HFF-Myc (cell line): ENCODE measurements around the gene RYR3.

ENCODE experiments used
- DNase-seq: peaks from one replicate; pipeline ENCODE4 v3.0.0-alpha.2; 2011; ENCODE audit warnings: low read depth; ENCODE audit errors: extremely low read depth
- H3K4me3 ChIP-seq: replicated peaks from 2 replicates; pipeline ENCODE4 v1.5.1; 2011; ENCODE audit warnings: low read depth, mild to moderate bottlenecking, control low read depth, low read length
- TF ChIP-seq, protein P1 (sequence below): IDR thresholded peaks from 2 replicates; pipeline ENCODE4 v1.5.1; 2012; ENCODE audit warnings: mild to moderate bottlenecking, low read depth, low read length, control low read depth; ENCODE audit errors: missing control alignments

The RYR3 gene

DNA sequence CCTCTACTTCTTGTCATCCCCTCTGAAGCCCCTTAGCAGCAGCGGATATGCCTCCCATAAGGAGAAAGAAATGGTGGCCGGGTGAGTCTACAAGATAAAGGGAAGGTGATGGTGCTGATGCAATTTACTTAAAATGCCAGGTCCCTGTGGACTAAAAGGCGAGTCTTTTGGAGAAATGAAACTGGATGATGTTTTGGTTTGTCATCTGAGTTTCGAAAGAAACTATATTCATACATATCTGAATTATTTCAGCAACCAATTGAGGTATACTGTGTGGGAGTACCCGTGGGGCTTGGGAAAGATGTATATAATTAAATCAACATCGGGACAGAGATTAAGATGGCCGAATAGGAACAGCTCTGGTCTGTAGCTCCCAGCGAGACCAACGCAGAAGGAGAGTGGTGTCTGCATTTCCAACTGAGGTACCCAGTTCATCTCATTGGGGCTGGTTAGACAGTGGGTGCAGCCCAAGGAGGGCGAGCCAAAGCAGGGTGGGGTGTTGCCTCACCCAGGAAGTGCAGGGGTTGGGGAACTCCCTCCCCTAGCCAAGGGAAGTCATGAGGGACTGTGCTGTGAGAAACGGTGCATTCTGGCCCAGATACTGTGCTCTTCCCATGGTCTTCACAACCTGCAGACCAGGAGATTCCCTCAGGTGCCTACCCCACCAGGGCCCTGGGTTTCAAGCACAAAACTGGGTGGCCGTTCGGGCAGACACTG, 446.9 kb downstream of the RYR3 start:
- TF ChIP-seq, protein P1, sequence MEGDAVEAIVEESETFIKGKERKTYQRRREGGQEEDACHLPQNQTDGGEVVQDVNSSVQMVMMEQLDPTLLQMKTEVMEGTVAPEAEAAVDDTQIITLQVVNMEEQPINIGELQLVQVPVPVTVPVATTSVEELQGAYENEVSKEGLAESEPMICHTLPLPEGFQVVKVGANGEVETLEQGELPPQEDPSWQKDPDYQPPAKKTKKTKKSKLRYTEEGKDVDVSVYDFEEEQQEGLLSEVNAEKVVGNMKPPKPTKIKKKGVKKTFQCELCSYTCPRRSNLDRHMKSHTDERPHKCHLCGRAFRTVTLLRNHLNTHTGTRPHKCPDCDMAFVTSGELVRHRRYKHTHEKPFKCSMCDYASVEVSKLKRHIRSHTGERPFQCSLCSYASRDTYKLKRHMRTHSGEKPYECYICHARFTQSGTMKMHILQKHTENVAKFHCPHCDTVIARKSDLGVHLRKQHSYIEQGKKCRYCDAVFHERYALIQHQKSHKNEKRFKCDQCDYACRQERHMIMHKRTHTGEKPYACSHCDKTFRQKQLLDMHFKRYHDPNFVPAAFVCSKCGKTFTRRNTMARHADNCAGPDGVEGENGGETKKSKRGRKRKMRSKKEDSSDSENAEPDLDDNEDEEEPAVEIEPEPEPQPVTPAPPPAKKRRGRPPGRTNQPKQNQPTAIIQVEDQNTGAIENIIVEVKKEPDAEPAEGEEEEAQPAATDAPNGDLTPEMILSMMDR = no peak
- H3K4me3 ChIP-seq = no peak overlapping the region
- no peak for DNase-seq

DNA sequence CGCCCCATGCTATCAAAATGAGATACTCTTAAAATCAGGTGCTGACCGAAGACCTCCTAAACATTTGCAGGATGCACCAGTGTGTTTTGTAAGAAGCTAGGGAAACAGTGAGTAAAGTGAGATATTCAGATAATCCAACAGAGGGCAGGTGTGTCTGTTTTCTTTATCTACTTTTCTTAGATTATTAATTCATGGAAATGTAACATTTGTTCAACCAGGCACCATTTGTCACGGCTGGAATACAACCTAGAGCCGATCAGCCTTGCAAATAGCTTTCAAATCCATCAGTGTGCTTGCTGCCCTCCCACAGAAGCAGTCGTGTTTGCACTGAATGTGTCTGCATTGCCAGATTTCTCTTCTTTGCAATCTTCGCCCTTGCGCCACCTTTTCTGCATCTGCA, 455.6 kb downstream of the RYR3 start:
- TF ChIP-seq, protein P1 = no peak
- H3K4me3 ChIP-seq = no peak overlapping the region
- no peak for DNase-seq

DNA sequence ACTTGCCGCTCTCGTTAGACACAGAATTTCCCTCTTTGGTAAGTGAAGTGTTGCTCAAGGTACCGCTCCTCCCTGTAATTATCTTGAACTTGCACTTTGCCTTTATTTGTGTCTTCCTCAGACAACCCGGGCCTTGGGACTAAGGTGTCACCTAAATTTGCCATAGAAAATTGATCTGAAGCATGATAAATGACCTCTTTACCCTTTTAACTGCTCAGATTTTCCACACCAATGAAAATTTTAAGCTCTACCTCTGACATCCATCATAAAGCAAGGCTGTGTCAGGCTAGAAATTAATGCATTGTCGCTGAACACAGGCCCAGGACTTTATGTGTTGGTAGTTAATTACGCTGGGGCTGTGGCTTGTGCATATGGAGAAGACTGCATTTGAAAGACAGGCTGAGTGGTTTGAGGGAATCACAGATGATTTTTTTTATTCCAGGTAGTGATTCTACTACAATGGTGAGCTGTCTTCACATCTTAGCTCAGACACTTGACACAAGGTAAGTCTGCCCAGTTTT, 458.0 kb downstream of the RYR3 start:
- no peak for DNase-seq
- H3K4me3 ChIP-seq = no peak overlapping the region
- TF ChIP-seq, protein P1 = no peak

DNA sequence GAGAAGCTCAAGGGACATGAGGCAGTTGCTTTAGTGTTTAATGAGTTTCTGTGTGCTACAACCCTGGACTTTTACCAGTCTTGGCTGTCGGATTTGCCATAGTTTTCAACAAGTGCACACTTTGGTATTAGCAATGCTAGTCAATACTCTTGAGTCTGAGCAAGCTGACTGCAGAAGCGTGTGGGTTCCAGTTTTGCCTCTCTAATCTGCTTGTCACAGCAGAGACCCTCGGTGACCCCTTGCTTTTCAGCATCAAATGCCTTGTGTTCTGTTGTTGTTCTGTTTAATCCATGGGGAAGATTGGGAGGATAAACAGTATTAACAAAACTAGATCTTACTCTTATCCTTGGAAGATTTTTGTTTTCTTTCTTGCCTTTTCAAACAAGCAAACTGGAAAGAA, 463.2 kb downstream of the RYR3 start:
- DNase-seq = no peak
- H3K4me3 ChIP-seq = no peak overlapping the region
- TF ChIP-seq, protein P1 = no peak

DNA sequence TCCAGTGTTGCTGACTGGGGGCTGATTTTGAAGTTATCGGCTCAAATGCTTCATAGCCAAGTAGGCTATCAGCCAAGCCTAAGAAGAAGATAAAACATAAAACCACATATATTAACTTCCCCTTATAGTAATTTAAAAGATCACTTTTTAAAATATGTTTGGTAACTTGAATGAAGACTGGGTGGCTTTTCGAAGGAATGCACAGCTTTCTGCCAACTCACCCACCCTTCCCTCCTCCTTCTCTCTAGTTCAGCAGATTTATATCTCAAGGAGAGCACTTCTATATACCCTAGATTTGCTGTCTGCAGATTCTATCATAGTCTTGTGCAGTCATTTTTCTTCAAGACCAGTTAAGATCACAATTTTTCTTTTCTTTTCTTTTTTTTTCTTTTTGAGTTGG, 468.1 kb downstream of the RYR3 start:
- H3K4me3 ChIP-seq = no peak overlapping the region
- TF ChIP-seq, protein P1 = no peak
- DNase-seq = no peak

DNA sequence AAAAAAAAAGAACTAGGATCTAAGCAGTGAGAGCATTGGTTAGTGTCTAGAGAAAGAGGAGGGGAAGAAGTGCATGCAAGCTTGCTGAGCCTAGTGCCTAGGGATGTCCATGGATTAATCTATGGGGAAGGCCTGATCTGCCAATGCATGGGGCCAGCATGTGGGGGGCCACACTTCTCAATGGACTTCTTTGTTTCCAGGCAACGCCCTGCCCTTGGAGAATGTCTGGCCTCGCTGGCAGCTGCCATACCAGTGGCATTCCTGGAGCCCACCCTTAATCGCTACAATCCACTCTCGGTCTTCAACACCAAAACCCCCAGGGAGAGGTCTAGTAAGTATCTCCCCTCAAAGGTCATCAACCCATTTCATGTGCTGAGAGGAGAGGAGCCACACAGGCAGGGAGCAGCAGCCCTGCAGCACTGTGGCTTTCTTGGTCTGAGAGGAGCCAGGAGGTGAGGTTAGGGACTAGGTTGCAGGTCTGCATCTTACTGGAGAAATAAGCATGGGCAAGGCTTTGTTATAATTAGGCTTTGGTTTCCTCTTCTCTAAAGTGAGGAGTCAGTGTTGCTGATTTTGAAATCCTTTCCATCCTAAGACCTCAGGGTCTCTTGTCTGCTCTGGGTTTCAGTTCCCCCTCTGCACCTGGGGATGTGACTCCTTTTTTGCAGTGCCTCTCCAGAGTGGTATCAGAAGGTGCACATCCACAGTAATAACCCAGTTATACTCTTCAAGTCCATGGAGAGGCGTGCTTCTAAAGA, 469.4 kb downstream of the RYR3 start:
- no peak for DNase-seq
- no peak overlapping the region for H3K4me3 ChIP-seq
- TF ChIP-seq, protein P1 = no peak
